ENCODE measurements around the gene CLOCK.

The CLOCK gene

DNA sequence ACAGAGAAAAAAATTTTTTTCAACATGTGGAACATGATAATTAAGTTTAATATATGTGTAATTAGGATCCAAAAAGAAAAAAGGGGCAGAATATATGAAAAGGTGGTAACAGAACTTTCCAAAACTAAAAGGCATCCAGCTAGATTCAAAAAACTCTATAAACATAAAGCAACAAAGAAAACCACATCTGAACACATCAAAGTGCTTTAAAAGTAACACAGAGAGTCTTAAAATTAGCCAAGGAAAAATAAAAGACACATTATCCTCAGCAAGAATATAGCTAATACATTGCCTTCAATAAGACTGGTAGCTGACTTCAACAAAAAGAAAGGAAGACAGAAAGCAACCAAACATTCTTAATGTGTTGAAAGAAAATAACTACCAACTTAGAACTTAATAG is 8.2 kb downstream of the CLOCK start:
- no peak for DNase-seq

DNA sequence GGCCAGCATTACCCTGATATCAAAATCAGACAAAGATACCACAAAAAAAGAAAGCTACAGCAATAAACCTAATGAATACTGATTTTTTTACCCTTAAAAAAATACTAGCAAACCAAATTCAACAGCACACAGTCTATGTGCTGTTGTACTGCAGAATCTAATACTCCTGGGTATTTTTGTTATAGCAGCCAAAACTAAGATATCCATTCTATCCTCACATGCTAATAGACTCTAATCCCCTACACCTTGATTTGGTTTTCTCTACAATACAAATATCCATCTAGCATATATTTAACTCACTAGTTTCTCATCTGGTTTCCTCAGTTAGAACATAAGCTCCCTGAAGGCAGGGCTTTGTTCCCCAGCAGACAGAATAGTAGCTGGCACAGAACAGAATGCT is 12.4 kb downstream of the CLOCK start:
- DNase-seq: no peak

- no peak for DNase-seq
These were observed 16.0 kb downstream of the CLOCK start for GRCh38 chr4:55530691-55531090.

GRCh38 chr4:55530167-55530566 is 16.5 kb downstream of the CLOCK start:
- DNase-seq: no peak

DNA sequence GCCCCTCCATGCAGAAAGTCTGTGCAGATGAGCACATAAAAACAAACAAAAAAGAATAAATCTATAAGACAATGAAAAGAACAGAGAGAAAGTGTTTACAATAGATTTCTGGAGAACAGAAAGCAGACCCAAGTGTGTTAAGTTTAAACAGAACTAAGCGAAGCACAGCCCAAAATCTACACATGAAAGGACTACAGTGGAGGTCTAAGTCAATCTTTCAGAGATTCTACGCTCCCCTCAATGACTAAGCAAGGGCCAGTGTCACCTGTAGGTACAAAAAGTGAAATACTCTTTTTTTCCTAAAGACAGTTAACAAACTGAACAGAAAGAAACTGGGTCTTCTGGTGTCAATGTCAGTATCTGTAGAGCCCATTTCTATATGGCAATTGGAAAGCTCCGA is 18.2 kb downstream of the CLOCK start:
- DNase-seq: no peak

DNA sequence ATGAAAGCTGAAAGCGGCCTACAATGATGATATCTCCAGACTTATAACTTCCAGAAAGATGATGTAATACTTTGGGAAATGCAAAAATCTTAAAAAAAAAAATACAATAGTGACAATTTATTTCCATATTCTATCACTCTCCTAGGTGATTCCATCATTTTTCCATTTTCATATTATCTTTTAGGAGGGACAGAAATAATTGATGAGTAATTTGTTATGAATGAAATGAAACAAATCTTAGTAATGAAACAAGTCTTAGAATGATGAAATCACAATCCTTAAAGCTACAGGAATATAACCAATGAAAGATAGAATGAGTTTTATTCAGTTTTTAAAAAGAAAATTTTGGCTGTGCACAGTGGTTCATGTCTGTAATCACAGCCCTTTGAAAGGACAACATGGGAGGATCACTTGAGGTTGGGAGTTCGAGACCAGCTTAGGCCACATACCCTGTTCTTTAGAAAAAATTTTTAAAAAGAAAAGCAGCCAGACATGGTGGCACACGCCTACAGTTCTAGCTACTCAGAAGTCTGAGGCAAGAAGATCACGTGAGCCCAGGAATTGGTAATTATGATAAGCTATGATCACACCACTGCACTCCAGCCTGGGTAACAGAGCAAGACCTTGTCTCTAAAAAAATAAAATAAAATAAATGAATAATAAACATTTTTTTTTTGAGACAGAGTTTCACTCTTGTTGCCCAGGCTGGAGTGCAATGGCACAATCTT is 21.7 kb downstream of the CLOCK start:
- DNase-seq: no peak

DNA sequence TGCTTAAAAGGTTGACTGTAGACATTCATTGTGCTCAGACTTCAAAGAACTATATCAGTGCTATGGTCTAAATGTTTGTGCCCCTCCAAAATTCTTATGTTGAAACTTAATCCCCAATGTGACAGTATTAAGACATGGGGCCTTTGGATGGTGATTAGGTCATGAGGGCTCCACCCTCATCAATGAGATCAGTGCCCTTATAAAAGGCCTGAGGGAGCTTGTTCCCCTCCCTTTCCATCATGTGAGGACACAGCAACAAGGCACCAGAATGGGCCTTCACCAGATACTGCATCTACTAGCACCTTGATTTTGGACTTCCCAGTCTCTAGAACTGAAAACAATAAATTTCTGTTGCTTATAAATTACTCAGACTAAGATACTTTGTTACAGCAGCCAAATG is 28.3 kb downstream of the CLOCK start:
- DNase-seq: no peak

DNA sequence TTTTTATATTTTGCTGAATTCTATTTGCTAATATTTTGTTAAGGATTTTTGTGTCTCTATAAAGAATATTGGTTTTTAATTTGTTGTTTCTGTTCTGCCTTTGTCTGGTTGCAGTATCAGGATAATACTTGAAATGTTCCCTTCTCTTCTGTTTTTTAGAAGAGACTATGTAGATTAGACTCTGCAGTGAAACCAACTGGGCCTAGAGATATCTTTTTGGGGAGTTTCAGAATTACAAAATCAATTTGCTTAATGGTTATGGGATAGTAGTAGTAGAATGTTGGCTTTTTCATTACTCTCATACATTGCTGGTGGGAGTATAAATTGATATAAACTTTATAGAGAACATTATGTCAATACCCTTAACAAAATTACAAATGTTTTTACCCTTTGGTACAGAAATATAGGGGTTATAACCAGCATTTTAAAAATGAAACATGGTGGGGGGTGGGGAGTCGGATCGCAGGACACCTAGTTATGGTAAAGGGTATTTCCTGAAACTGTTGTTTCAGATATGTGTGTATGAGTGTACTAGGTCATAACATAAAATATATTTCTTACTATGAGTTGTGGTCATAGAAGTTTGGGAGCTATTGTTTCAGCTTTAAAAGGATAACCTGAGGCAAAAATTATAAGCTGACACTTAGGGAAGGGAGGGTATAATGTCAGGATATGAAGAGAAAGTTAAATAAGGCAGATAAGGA is 29.0 kb downstream of the CLOCK start:
- DNase-seq: no peak

DNA sequence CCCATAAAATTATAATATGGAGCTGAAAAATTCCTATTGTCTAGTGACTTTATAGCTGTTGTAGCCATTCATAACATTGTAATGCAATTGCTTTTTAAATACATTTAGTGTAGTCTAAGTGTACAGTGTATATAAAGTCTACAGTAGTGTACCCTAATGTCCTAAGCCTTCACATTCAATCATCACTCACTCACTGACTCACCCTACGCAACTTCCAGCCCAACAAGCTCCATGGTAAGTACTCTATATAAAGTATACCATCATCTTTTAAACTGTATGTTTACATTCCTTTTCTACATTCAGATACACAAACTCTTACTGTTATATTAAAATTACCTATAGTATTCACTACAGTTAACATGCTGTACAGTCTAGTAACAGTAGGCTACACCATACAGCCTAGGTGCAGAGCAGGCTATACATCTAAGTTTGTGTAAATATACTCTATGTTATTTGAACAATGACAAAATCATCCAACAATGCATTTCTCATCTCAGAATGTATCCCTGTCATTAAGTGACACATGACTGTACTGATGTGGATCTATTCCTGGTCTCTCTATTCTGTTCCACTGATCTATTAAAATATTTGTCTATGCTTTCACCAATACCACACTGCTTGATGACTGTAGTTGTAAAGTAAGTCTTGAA is 33.7 kb downstream of the CLOCK start:
- no peak for DNase-seq

DNA sequence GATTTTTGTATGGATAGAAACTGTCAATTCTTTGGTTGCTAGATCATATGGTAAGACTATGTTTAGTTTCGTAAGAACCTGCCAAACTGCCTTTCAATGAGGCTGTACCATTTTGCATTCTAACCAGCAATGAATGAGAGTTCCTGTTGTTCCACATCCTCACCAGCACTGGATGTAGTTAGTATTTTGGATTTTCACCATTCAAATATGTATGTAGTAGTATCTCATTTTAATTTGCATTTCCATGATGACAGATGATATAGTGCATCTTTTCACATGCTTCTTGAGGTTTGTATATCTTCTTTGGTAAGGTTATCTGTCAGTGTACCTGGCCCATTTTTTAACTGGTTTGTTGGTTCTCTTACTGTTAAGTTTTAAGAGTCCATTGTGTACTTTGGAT is 34.6 kb downstream of the CLOCK start:
- no peak for DNase-seq

DNA sequence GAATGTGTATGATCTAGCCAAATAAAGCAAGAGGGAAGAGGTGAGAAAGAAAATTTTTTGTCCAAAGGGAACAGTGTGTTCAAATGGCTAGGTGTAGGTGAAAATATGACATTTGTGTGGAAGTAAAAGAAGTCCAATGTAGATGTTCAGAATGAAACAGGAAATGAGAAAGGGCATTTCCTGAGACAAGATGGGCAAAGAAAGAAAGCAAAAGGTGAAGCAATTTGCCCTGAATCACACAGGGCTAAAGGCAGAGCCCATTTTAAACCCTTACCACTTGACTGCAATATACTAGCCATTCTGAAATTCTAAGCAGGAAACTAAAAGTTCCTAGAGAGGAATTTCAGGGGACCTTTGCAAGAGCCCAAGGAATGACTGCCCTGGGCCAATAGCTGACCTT is 36.0 kb downstream of the CLOCK start:
- no peak for DNase-seq

DNA sequence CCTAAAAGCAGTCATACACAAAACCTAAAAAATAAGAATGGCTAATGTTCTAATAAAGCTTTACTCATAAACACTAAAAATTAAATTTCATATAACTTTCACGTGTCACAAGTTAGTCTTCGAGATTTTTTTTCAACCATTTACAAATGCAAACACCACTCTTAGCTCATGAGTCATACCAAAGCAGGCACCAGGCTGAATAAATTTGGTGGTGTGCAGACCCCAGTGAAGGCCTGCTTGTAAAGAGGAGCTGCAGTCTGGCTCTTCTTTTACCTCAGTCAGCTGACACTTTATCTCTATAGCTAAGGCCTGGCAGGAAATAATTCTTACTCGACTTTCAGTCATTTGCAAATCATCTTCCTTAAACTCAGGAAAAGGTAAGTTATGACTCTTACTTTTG is 37.4 kb downstream of the CLOCK start:
- DNase-seq: no peak

- no peak for DNase-seq
These were observed 39.1 kb downstream of the CLOCK start for GRCh38 chr4:55507612-55508011.

DNA sequence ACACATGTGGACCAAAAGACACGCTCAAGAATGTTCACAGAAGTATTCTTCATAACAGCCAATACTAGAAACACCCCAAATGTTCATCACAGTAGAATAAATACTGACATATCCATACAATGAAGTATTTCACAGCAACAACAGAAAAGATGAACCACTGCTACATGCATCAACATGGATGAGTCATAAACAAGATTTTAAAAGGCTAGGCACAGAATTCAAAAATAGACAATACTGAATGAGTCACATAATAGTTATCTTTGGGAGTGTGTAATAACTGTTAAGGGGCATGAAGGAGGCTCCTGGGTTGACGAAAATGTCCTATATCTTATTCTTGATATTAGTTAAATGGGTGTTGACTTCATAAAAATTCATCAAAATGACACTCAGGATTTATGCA is 43.5 kb downstream of the CLOCK start:
- no peak for DNase-seq

- no peak for DNase-seq
These were observed 46.6 kb downstream of the CLOCK start for GRCh38 chr4:55500072-55500471.

- DNase-seq: no peak
These were observed 47.2 kb downstream of the CLOCK start for GRCh38 chr4:55499495-55499894.

- DNase-seq: no peak
These were observed 48.7 kb downstream of the CLOCK start for GRCh38 chr4:55498051-55498450.

DNA sequence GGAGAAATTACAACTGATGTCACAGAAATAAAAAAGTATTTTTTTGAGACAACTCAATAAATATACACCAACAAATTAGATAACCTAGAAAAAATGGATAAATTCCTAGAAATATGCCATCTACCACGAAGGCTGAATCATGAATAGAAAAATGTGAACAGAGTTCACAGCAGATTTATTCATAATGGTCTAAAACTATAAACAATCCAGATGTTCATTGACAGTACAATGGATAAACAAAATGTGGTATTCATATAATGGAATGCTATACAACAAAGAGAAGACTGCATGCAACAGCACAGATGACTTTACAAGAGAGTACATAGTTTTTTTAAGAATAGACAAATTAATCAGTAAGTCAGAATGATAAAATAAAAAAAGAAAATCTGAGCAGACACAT is 55.2 kb downstream of the CLOCK start:
- no peak for DNase-seq

GRCh38 chr4:55488716-55489115 is 58.0 kb downstream of the CLOCK start:
- DNase-seq: no peak

- no peak for DNase-seq
These were observed 60.9 kb downstream of the CLOCK start for GRCh38 chr4:55485821-55486220.

DNA sequence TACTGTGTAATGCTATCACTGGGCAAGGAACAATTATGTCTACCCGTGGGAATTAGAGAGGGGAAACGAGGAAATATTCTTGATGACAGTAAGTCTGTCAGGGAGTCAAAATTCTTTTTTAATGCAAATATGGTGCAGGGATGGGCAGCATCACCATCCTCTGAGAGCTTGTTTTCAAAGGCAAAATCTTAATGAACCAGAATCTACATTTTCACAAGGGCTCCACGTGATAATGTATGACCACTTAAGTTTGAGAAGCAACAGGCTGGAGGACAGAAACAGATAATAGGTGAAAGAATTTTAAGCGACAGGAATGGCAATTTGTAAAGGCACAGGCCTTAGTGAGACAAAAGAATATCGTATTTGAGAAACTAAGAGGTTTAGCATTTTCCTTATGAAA is 63.4 kb downstream of the CLOCK start:
- no peak for DNase-seq

GRCh38 chr4:55475394-55476243 is 71.1 kb downstream of the CLOCK start:
- DNase-seq: no peak

DNA sequence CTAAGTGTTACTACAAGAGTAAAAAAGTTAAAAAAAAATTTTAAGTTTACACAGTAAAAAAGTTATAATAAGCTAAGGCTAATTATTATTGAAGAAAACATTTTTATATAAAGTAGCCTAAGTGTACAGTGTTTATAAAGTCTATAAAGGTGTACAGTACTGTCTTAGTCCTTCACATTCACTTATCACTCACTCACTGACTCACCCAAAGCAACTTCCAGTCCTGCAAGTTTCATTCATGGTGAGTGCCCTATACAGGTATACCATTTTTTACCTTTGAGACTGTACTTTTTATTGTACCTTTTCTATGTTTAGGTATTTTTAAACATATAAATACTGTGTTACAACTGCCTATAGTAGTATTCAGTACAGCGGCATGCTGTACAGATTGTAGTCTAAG is 76.7 kb downstream of the CLOCK start:
- DNase-seq: no peak

Measured in midbrain (tissue), 1 donor.